GOT3 (cell line): ENCODE results near the gene LPIN1.
A peak's percentile ranks its signal among the peaks of the same experiment; 100 is the strongest.
"Not testable (repeated sequence)": the region's sequence is repeated elsewhere in the genome, so short reads cannot be mapped to it uniquely, and the experiment has no call there.

Experiments used
- DNase-seq: peaks from one replicate; lab custom pipeline; 2025; ENCODE audit warnings: mixed read lengths; lab: John Stamatoyannopoulos, UW

Gene LPIN1

DNA sequence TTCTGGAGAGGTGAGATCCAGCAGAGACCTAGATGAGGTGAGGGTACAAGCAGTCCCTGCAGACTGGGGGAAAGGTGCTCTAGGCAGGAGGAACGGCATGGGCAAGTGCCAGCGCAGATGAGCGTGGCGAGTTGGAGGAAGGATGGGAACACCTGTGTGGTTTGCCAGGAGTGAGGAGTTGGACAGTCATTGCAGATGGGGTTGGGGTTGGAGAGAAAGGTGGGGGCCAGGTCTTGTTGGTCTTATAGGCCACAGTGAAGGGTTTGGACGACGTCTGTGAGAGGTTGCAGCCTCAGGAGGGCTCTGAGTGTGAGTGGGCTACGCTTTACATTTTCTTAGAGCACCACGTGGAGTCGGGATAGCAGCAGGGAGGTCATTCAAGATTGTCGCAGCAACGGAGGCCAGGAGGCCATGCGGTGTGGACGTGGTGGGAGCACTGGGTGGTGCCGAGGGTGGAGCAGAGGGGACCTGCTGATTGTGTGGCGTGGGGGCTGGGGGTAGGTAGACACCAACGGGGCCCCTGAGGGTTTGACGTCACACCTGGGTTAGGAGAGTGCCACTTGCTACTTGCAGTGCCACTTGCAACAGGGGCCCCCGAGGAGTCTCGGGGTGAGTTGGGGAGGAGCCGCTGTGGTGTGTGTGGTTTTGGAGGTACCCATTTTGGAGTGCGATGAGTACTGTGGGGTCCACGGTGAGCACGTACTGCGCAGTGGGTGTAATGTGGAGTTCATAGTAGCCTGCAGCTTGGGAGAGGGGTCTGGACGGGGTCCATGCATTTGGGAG is 66.2 kb downstream of the LPIN1 start:
- DNase-seq: no peak

- not testable (repeated sequence) for DNase-seq
Measured at GRCh38 chr2:11813345-11813744, 66.9 kb downstream of the LPIN1 start.

DNA sequence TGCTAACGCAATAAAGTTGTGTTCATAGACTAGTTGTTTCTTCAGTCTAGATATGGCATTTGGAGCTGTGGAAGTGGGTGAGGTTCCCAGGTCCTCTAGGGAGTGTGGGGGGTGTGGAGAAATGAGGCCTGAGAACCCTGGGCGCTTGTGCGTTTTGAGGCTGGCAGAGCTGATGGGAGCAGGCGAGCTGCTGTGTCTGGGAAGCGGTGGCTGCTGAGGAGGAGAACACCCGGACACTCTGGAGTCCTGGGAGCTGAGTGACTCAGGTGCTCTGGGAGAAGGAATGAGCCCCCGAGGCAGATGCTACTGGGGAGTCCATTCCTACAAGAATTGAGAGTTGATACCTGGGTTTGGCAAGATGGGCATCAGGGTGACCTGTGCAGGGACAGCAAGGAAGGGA is 67.5 kb downstream of the LPIN1 start:
- DNase-seq: no peak

DNA sequence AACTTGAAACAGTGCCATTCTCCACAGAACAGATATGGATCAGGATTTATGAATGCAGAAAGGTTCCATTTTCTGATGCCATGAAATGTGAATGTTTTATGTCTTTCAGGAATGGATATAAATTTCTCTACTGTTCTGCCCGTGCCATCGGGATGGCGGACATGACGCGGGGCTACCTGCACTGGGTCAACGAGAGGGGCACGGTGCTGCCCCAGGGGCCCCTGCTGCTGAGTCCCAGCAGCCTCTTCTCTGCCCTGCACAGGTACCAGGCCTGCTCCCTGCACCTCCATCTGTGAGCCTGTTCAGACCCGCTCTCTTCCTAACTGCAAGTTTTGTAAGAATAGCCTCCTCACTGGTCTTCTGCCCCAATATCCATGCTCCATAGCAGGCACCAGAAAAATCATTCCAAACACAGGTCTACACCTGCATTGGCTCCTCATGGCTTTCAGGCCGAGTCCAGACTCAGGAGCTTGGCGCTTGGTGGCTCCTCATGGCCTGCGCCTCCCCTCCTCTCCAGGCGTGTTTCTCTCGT is 68.6 kb downstream of the LPIN1 start:
- no peak for DNase-seq

DNA sequence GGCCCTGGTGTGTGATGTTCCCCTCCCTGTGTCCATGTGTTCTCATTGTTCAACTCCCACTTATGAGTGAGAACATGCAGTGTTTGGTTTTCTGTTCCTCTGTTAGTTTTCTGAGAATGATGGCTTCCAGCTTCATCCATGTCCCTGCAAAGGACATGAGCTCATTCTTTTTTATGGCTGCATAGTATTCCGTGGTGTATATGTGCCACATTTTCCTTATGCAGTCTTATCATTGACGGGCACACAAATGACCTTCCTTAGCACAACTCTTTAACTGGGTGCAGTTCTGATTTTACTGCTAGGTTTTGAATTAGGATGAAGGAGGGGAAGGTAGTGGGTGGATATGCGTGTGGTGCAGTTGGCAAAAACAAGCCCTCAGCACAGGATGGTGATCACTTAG is 70.5 kb downstream of the LPIN1 start:
- not testable (repeated sequence) for DNase-seq

DNA sequence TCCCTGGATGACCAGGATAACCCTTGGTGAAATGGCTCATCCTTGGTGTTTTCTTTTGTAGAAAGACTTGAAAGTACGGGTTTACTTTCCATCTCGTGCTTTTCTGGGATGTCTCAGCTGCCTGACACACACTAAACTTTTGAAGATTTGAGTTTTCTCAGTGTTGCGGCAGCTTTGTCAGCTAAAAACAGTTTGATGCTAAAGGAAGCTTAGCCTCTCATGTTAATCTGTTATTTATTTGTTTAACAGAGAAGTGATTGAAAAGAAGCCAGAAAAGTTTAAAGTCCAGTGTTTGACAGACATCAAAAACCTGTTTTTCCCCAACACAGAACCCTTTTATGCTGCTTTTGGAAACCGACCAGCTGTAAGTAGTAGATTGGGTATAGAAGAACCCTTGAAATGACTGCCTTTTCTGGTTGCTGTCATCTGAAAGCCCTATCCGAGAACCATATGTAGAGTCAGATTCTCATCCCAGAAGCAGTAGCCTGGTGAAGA is 72.8 kb downstream of the LPIN1 start:
- DNase-seq: no peak

DNA sequence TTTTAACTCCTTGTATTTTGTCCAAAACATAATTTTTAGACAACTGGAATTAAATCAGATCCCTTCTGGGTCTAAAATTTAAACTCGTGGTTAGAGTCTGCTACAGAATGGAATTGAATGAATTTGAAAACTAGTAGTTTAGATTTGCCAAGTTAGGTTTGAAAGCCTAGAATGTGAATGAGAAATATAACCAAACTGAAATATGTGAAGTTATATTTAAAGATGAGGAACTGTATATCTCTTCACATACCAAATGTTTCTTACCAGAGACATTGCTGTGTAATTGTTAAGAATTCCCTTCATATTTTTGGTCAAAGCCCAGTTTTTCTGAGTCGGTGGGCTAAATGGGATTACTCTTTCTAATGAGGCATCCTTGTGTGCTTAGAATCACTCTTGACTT is 74.2 kb downstream of the LPIN1 start:
- DNase-seq: no peak

DNA sequence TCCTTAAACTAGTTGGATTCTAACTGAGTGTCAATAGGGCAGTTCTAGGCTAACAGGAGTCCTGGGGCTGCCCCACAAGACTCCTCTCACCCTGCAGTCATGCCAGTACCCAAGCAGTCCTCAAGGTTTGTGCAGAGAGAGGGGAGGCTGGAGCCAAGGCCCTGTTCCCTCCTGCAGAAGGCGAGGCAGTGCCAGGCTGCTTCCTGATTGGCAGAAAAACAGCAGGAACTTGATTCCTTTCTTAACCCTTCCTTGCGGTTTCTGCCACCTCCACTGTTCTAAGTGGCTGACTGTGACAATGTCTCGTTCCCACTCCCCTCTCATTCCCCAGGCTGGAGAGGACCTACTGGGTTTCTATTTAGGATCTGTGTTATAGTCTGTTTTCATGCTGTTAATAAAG is 75.3 kb downstream of the LPIN1 start:
- DNase-seq: no peak

GRCh38 chr2:11822359-11822745 is 75.9 kb downstream of the LPIN1 start:
- DNase-seq: not testable (repeated sequence)

DNA sequence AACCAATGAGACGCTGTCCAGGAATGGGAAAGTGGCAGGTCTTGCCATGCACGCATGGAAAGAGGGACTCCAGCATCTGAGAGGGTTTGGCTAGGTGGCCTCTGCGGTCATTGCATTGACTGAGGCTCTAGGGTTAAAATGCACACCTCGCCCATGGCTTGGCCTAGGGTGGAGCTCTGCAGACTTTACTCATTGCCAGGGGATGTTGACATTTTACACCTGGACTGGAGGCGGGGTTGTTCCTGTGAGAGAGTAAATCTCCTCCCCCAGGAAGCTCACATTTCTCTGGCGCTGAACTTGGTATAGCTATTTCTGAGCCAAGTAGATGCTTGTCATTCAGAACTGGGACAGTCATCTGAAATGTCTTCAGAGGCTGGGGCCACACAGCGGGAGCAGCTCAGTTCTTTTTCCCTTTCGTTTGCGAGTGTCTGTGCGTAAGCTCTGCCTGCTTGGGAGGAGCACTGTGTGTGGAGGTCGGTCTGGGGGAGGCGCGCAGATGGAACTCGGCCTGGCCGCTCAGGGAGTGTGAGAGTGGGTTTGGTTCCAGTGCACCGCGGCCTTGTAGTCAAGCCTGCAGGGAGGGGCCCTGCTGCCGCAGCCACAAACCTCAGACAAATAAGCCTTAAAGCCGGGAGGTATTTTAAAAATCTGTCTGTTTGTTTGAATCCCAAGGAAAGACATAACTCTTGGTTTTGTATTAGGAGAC is 76.5 kb downstream of the LPIN1 start:
- no peak for DNase-seq

DNA sequence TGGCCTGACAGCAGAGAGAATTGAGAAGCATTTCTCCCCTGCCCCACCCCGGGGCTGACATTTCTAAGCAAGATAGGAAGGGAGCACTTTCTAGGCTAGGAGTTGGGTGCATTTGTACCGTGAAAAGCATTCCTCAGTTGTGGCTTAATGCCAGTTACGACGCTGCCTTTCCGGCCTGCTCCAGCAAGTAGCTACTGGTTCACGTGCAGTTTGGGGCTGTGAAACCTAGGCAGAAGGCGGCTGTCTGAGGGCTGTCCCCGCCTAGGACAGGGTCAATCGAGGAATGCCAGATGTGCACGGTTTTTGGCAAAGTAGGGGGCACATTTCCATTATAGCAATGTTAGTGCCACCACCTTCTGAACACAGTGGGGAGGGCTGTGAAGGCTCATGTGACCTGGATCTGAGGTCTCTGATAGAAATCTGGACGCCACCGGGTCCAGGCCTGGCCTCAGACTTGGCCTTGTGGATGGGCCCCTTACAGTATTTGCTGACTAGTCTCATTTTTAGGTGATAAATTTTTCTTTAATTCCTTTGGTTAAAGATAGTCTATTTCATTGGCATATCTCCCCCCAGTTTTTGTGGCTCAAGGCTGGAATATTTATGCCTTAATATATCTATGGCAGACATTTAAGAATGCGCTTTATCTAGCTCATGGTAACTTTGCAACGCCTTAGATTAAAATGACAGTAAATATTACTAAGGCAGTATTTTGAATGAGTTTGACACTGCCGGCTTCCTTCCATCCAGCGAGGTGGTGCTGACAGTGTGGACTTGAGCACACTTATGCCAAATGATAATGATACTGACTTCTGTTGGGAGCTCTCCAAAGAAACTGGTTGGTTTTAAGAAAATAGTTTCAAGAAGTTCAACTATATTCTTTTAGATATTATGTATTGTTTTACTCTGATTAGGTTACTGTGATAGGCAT is 78.7 kb downstream of the LPIN1 start:
- DNase-seq: no peak

DNA sequence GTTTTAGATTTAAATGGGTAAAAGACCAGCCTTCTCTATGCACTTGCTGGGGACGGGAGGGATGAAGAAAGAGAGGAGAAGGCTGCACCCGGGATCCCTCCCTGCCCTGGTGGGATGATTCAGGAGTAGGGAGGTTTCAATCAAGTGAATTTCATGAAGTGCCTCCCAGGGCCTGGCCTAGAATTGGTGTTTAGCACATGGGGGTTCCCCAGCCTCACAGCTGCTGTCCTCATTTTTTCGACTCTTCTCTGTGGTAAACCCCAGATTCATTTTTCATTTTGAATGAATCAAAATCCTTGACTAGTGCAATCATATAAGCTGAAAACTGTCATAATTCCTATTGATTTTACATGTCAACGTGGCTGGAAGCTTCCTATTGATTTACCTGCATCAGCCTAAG is 81.1 kb downstream of the LPIN1 start:
- DNase-seq: no peak

- DNase-seq: no peak
Measured at GRCh38 chr2:11828933-11829323, 82.5 kb downstream of the LPIN1 start.

DNA sequence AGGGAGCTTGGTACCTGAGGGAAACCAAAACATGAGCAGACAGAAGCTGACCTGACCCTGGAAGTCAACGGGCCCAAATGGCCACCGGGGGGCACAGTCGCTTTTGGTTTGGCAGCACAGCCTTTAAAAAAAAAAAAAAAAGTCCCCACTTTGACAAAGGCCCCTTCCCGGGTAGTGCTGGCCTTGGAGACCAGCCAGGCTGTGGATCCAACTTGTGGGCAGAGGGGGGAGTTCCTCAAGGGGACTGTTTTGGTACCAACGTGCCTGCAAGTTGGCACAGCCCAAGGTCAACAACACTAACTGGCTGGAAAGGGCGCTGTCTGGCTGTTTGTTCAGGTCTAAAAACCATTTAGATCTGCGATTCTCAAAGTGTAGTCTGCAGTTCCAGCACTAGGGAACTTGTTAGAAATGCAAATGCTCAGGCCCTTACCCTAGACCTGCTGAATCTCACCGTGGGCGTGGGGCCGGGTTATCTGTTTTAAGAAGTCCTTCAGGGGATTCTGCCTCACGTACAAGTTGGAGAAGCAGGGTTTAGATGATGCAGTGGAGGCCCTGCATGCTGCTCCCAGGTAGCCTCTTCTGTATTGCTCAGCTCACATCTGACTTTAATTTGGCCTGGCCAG is 83.0 kb downstream of the LPIN1 start:
- DNase-seq: no peak

- peak; percentile 52 for DNase-seq
Measured at GRCh38 chr2:11829947-11830707, 83.7 kb downstream of the LPIN1 start.

DNA sequence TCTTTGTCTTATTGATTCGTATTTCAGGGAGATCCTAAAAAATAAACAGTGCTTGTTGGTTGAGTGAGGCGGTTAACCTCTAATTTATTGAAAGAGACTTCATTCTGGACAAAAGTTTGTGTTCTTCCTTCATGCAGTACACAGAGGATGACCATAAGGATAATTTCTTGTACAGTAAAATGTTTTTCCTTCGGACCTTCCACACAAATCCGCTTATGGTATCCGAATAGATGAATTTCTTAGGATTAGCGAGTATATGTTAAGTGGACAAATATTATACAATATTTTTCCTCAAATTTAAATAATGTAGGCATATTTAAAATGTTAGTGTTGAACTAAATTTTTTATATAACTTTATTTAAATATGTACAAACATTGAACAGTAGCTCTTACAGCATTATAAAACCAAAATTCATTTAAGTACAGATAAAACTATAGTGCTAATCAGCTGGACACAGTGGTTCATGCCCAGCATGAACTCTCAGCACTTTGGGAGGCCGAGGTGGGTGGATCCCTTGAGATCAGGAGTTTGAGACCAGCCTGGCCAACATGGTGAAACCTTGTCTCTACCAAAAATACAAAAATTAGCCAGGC is 84.4 kb downstream of the LPIN1 start:
- no peak for DNase-seq

DNA sequence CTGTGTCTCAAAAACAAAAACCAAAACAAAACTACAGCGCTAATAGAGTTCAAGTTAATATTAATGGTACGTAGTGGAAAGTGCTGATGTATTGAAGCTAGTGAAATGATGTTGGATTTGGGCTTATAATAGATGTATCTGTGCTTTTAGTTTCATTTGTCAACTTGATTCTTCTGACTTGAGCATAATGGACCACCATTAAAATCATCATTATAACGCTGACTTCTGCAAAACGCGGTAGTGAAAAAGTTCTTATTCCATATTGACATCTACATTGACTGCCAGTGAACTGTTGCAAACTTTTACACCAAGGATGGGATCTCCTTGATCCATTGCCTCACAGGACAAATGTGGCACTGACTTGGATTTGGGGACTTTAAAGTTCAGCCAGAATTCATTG is 85.0 kb downstream of the LPIN1 start:
- no peak for DNase-seq

GRCh38 chr2:11832531-11832930 is 86.1 kb downstream of the LPIN1 start:
- DNase-seq: no peak

DNA sequence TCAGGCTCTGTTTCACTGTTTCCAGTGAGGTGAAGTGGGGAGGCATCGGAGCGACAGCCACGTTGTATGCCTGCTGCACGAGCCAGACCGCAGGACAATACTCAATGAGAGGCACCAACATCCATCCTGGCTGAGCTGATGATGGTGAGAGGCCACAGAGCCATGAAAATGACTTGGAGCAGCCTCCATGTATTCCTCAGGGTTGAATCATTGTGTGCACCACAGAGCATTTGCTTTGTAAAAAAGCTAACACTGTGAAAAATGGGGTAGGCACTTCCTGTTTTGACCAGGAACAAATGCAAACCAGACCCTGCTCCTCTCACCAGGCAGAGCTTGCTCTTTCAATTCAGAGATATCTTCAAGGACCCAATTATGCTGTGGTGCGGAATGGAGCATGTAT is 87.2 kb downstream of the LPIN1 start:
- DNase-seq: no peak

GRCh38 chr2:11835403-11835802 is 89.0 kb downstream of the LPIN1 start:
- DNase-seq: no peak
